Skeletal muscle cell (primary cell): Measurements from ENCODE around the gene CD58.
"Not testable (repeated sequence)": the region's sequence is repeated elsewhere in the genome, so short reads cannot be mapped to it uniquely, and the experiment has no call there.

Experiments used
- DNase-seq: peaks from one replicate; pipeline ENCODE4 v3.0.0-alpha.2; 2010; ENCODE audit warnings: low read depth
- H3K4me3 ChIP-seq: 2 replicates; pipeline ENCODE4 v1.5.1; 2011; ENCODE audit warnings: low read depth, mild to moderate bottlenecking, control low read depth, low read length, moderate library complexity

Gene CD58

GRCh38 chr1:116595065-116595840 lies 24.4 kb upstream of the CD58 start:
- H3K4me3 ChIP-seq, DNase-seq: not testable (repeated sequence)

GRCh38 chr1:116593977-116594376 lies 23.2 kb upstream of the CD58 start:
- DNase-seq, H3K4me3 ChIP-seq: not testable (repeated sequence)

- DNase-seq, result not testable (repeated sequence)
These were observed 22.6 kb upstream of the CD58 start for GRCh38 chr1:116593401-116593800.

GRCh38 chr1:116591951-116592605 lies 21.3 kb upstream of the CD58 start:
- H3K4me3 ChIP-seq, DNase-seq: not testable (repeated sequence)

More at GRCh38 chr1:116593401-116593800, 22.6 kb upstream of the CD58 start:
- H3K4me3 ChIP-seq, result not testable (repeated sequence)

- H3K4me3 ChIP-seq, DNase-seq: not testable (repeated sequence)
These were observed 20.5 kb upstream of the CD58 start for GRCh38 chr1:116591006-116591950.

GRCh38 chr1:116590359-116591005 lies 19.7 kb upstream of the CD58 start:
- DNase-seq, H3K4me3 ChIP-seq: not testable (repeated sequence)

- not testable (repeated sequence) for H3K4me3 ChIP-seq, DNase-seq
These were observed 18.4 kb upstream of the CD58 start for GRCh38 chr1:116589101-116589735.

GRCh38 chr1:116587501-116588227 lies 16.8 kb upstream of the CD58 start:
- no peak overlapping the region for H3K4me3 ChIP-seq
- DNase-seq, result no peak

- no peak for DNase-seq
- no peak overlapping the region for H3K4me3 ChIP-seq
These were observed 15.9 kb upstream of the CD58 start for GRCh38 chr1:116586741-116587143.

- no peak overlapping the region for H3K4me3 ChIP-seq
- DNase-seq, result no peak
These were observed 15.1 kb upstream of the CD58 start for GRCh38 chr1:116585886-116586285.

GRCh38 chr1:116581323-116581885 lies 10.6 kb upstream of the CD58 start:
- H3K4me3 ChIP-seq, result no peak overlapping the region
- DNase-seq, result no peak

- DNase-seq, result no peak
These were observed 9.9 kb upstream of the CD58 start for GRCh38 chr1:116580446-116581322.

GRCh38 chr1:116579259-116579875 lies 8.5 kb upstream of the CD58 start:
- no peak overlapping the region for H3K4me3 ChIP-seq
- DNase-seq, result no peak

More at GRCh38 chr1:116580446-116581322, 9.9 kb upstream of the CD58 start:
- no peak overlapping the region for H3K4me3 ChIP-seq

- DNase-seq, result no peak
- H3K4me3 ChIP-seq, result no peak overlapping the region
These were observed 7.8 kb upstream of the CD58 start for GRCh38 chr1:116578581-116578980.

GRCh38 chr1:116577759-116578314 lies 7.0 kb upstream of the CD58 start:
- no peak overlapping the region for H3K4me3 ChIP-seq
- no peak for DNase-seq

- H3K4me3 ChIP-seq, result no peak overlapping the region
- DNase-seq, result no peak
These were observed 3.9 kb upstream of the CD58 start for GRCh38 chr1:116574581-116575291.
